Fibroblast of the conjunctiva (primary cell): ENCODE measurements around the gene SAMMSON.

Experiments
- DNase-seq: peaks from one replicate; pipeline ENCODE4 v3.0.0-alpha.2; 2010; ENCODE audit warnings: low read depth

Gene SAMMSON

DNA sequence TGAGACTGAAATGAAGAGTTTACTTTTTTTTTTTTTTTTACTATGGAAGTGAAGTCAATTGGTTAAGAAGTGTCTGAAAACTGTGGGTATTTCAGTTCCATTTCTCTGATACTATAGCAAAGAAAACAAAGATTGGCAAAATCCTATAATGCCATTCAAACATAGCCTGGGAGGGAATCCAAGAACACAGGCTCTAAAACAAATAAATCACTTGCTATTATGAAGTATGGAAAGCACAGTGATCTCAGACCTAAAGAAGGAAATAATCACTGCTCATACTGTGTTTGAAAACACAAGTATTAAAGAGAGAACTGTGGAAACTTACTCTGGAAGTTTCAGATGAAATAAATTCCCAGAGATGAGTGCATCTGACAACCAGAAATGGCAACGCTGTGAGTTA is 12.0 kb downstream of the SAMMSON start:
- no peak for DNase-seq

DNA sequence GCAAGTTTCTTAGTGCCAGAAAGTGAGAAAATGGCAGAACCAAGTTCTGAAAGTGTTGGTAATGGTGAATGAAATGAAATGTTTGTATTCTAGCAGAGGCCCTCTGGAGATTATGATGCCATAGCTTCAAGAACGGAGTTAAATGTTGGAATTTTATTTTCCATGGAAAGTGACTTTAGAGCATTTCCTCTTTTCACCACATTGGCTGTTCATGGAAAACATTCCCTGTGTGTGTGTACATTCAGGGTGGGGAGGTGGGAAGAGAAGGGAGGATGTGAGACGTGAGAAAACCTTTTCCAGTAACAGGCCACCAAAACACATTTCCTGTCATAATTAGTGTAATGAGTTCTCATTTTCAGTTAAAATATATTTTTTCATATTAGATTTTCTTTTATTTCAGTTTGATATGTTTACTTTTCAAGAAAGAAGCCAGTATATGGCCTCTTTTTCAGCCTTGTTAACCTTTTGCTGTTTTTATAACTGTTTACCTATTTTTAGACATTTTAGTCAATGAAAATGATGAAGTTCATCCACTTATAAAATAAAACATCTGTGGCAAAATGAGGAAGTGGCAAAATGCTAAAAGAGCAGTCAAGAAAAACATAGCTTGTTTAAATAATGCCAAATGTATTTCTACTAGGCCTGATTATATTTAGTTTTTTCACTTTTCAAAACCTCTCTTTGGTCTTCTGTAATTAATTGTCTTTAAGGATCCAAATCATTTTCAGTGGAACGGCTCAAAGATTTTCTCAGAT is 21.6 kb downstream of the SAMMSON start:
- no peak for DNase-seq

DNA sequence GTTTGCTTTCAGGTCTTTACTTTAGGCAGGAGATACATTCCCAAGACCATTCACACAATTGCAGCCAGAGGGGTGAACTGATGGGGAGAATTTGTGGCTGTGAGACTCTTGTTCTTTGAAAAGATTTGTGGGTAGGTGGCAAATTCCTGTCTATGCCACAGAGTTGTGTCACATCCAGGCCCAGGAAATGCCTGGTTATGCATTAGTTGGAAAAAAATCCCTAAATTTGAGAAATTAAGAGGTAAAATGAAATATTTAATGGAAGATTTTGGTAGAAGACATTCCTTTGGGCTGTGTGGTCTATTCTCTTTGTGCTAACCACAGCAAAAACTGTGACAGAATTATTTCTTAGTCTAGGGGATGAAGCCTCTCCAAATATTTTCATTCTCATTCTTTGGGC is 28.8 kb downstream of the SAMMSON start:
- DNase-seq = no peak

DNA sequence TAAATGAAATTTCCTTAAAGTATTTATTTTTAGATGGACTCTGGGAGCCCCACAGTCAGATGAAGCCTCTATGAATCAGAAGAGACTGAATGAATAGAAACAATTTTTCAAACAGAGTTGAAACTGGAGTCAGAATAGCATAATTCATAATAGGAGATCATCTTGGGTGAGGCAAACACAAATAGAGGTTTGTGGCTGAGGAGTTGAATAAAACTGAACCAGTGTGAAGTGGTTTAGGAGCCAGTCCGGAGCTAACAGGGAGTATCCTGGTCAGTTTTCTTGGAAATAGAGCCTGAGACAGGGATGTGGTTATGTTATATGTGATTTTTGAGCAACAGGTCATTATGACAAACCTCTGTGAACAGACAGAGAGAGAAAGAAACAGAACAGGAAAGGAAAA is 39.2 kb downstream of the SAMMSON start:
- DNase-seq = no peak

DNA sequence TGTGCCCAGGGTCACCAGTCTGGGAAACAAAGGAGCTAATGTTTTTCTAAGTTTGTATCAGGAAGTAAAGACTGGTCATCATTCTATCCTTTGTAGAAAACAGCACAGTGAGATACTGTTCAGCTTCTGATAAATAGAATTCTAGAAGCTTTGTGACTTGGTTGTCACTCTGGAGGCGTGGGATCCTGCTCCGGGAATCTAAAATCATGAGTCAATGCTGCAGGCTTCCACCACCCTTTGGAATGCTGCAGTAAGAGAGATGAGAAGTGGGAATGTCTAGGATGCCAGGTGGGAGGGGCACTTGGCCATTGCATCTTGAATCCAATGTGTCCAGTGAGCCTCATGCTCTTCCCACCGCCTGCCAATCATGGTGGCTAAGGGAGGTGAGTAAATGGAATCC is 40.9 kb downstream of the SAMMSON start:
- DNase-seq = no peak

DNA sequence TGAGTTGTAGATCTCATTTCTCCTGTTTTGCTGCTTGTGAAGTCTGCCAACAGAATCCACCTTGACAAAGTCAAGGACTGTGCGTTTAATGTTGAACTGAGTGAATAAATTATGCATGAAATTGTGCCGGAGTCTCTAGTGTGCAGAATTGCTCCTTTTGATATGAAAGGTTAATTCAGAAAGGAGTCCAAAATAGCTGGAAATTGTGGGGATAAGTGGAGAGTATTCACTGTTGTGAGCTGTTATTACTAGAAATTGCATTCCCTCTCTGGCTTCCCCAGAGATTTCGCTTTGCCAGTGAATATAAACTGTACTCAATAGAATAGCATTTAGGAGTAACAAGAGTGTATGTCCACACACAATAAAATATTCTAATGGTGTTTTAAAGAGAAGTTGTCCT is 43.1 kb downstream of the SAMMSON start:
- no peak for DNase-seq

DNA sequence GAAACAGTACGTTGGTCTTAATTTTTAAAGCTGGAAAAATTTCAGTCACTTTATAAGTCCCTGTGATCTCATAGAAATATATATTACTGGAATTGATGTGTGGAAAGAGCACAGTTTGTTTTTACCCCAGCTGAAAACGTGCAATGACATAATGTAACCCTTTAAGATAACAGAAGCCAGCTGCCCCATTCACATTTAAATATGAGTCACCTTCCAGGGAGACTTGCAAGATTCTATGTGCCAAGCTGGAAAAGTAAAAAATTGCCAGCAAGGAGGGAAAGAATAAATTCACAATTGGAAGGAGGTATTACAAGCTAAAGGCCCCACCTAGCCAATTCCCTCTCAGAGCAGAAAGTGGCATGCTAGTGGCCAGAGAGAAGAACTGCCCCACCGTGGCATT is 50.2 kb downstream of the SAMMSON start:
- peak; percentile 21 for DNase-seq

DNA sequence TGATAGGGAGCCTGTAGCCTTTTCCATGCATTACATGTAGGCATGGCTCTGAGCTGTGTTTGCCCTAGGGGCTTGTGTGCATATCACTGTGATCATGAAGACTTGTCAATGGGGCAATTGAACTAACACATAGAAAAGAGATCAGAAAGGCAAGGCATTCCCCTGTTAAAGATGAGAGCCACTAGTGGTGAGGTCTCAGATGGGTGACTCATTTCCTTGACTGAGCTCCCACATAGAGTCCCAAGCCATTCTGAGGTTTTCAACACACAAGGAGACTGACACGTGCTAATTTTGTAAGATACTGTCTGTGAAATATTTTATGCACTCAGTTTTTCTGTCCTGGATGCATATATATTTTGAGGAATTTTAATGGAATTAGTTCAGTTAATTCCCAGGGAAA is 53.8 kb downstream of the SAMMSON start:
- DNase-seq = no peak

DNA sequence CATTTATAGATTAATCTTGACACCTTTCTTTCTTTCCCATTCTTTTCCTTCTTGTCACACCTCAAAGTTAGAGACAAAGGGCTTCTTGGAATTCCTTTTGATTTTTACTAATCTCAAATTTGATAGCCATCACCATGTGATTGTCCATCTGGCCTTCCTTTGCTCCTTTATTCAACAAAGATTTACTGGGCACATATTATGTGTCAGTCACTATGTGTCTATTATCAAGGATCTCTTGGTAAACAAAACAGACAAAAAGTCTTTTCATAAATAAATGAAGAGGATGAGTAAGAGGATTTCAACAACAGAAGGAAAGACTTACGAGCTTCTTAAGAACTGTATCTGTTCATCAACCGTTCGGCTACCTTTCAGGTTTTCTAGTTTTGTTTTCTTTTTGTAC is 56.5 kb downstream of the SAMMSON start:
- DNase-seq = no peak

DNA sequence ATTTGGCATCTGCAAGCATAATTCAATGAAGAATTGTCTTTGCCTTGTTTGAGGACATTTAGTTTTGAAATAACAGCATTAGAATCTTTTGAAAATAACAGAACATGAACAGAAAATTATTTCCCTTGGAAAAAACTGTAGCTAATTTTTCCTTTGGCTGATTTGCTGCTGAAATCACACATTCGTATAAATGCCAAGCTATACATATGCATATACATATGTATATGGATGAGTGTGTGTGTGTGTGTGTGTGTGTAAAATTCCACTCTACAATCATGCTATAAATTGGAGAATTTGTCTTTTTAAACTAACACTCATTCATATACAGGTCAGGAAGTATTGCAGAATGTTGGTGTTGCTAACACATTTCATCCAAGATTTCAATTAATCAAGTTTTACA is 57.9 kb downstream of the SAMMSON start:
- DNase-seq = no peak

DNA sequence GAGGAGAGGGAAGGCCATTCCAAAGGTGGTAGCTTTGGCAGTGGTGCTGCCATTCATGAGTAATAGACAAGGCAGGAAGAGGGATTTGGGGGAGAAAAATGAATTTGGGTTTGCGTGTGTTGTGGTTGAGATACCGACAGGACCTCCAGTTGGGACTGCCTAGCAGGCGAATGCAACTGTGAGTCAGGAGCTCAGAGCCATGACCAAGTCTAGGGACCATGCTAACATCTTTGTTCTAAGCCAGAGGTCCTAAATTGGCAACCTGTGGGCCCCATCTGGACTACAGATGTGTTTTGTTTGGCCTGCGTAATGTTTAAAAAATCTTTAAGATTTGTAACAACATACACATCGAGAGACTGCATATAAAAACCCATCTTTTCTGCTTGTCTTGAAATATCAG is 61.6 kb downstream of the SAMMSON start:
- DNase-seq = peak; percentile 34

DNA sequence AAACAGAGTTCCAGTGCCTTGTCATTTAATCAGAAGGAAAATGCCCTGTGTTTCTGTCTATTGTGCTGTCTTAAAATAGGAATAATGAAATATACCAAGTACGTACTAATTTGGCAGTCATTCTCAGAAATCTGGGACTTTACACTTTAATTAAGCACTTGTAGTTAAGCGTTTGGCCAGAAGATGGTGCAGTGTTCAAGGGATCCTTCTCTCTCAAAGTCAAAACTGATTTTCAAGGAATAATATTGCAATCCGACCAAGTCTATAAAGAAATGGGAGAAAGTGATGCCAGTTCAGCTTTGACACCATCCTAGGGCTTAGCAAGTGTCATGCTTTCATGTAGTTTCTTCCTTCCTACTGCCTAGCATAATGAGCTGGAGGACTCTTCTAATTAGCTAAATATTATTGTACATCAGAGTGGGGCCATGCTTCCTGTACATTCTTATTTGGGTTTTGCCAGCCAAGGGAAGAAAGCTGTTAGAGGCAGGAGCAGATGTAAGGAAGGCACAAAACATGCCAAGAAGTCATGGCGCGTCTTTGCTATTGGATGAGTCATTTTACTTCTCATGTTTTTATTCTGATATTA is 64.8 kb downstream of the SAMMSON start:
- DNase-seq = peak; percentile 20

DNA sequence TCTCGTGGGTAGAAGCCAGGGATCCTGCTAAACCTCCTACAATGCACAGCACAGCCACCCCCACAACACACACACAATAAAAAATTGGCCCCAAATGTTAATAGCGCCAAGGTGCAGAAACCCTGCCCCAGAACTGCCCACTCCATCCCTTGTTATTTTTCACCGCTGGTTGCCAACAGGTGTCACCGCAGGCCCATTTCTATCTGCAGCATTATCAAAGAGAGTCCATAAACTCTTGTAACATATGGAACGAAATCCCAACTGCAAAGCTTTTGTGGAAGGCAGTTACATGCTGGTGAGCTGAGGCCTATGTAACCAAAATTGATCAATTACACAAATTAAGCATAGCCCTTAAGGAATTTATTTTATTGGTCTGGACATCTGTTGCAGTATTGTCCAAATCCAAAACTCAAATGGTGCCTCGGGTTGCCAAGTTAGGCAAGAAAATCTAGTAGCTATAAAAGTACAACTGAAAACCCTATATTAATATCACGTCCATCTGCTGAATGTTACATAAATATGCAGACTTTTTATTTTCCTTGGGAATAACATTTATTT is 66.2 kb downstream of the SAMMSON start:
- no peak for DNase-seq

DNA sequence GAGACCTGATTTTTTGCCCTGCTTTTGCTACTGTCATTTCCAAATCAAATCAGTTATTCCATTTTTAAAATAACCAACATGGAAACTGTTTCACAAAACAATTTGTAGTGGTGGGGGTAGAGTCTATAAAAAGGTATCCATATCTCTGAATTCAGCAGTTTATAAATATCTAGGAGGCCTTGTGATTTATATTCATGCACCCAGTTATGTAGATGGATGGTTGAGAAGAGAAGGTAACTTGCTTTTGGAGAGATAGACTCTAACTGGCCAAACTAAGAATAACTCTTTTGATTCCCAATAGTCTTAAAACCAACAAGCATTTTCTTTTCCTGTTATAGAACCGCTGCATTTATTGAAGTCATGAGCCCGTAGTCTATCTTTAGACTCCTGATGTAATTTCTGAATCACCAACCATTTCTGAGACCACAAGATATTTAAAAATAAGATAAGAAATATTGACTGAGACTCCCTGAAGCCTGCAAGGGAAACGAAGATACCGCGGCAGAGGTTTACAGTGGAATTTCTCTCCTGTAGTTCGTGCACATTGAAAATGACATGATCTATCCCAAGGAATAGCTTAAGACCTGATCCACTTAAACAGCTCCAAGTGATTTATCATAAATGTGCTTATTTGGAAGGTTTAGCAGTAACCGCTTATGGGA is 68.5 kb downstream of the SAMMSON start:
- no peak for DNase-seq

DNA sequence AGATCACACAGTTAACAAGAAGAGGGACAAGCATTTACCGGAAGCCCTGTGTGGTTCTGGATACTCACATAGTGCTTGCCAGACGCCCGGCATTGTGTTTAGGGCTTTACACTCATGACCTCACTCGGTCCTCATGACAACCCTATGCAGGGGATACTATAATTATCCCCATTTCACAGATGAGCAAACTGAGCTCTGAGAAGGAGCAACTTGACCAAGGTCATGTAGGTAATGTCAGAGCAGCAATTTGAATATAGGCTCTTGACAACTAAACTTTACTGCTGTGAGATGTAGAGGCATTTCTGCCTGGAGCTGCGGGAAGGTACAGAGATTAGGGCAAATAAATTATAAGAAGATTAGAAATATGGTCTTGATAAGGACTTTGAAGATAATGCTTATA is 70.0 kb downstream of the SAMMSON start:
- DNase-seq = no peak

DNA sequence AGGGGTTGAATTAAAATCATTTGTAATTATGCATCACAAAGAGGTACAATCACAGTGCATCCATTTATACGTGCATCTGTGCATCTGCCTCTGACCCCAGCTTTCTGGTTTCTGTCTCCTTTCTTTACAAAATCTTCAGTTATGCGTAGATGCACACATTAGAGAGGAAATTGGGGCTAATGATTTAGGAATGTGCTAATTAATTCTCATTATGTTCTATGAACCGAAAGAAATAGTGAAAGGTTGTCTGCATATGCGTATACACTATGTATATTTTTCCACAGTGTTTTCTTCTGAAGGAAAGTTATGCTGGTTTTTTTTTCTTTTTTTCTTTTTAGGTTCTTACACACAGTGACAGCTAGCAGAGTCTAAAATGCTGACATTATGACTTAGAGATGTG is 71.6 kb downstream of the SAMMSON start:
- no peak for DNase-seq

DNA sequence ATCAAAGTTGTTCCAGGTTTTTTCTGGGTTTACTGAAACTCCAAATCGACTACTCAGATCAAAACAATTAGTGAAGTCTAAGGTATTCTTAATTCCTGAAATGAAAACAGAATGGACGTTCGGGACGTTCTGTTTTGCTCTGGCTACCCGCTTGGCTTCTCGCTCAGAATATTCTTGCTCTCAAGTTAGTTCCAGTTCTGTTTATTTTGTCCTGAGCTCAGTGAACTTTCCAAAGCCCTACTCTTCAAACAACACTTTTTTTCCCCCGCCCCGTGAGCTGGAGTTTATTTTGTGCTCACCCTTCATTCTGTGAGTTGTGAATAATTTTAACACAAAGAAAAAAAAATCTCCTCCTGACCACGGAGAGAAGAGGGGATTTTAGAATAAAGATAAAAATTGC is 72.6 kb downstream of the SAMMSON start:
- no peak for DNase-seq

DNA sequence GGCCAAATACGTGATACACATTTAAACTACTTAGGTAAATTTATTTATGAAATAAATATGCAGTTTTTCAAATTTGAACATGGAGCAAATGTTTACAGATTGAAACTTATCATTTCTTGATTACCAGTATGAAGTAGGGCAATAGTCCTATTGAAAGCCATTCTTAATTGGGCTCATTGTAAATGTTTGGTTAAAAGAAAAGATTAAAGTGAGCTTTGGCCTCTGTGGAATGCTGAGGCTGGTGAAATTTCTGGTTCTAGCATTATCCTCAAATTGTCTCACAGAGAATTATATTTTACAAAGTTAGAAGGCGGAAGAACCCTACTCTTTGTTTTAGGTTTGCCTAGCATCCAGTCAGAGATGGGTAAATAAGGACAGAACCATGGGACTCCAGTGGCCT is 73.2 kb downstream of the SAMMSON start:
- no peak for DNase-seq

DNA sequence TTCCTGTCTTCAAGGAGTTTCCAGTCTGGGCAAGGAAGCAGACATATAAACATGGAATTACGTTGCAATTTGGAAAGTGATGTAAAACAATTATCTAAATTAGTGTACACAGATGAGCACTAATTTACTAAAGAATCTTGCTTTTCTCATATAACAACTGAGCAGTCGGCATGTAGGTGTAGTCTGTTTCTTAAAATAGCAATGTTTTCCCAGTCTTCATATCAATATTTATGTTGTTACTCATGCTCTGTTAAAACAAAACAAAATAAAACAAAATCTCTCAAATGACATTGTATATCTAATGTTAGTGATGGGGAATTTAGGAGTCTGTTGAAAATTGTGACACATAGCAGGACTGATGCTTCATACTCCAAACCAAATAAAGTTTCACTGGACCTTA is 75.6 kb downstream of the SAMMSON start:
- DNase-seq = no peak

DNA sequence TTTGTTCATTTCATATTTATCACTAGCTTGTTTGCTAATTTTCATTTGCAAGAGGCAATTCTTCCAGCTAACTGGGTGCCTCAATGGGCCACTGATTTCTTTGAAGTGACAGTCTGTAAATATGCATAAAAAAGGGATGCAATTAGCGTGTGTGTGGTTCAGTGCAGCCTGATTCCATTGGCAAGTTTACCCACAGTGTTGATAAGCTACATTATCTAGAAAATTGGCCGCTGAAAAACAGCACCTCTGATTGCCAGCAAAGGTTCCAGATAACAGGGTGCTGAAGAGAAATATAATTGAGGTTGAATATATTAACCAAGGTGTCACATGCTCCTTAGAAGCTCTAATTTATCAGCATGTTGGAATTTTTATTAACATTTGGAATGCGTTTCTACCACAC is 76.9 kb downstream of the SAMMSON start:
- DNase-seq = no peak

DNA sequence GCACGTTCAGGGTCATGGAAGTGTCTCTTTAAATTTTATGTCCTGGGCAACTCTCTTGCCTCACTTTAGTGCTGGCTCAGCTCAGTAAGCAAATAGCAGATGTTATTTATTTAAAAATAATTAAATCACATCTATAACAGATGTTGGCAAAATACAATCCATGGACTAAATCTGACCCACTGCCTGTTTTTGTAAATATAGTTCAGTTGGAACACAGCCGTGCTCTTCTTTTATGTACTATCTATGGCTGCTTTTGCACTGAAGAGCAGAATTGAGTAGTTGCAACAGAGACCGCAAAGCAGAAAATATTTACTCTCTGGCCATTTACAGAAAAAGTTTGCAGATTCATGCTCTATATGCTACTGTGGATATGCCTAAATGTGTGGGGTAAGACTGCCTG is 79.2 kb downstream of the SAMMSON start:
- peak; percentile 41 for DNase-seq

DNA sequence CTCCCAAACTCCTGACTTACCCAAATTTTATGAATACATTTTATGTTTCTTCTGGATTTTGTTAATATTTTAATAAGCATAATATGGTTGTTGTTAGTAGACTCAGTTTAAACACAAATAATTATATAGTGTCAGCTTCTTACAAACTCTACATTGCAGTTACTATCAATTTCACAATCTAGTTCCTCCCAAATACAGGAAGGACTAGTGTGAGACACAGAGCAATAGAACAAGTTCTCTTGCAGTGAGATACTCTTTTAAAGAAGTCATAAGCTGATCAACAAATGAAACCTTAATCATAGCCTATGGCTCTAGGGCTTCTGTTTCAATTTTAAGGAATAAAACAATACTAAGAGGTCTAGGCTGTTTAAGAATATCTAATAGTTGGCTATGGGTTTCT is 86.1 kb downstream of the SAMMSON start:
- DNase-seq = no peak

DNA sequence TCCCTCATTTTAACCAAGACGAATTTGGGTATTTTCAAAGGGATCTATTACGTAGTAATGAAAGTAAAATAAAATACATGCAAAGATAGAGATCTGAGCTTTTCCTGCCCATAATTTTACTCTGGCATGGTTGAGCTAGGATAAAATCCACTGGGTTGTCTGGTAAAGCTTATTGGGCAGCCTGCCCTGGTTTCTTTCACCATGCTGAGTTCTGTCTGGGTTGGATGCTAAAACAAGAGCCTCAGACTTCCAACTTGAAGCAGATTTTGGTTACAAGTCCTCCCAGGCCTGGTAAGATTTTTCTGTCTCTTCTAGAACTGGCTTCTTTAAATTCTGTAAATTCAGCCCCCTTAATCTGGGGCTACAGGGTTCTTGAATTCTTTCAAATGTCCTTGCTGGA is 86.8 kb downstream of the SAMMSON start:
- no peak for DNase-seq
